Activated CD4-positive, alpha-beta T cell treated with anti-CD3 and anti-CD28 coated beads for 36 hours (primary cell): ENCODE measurements around the gene ANKRD65. TPM values are rescaled to one million over a fixed set of nuclear protein-coding genes. Genes with fewer than 3 reads are reported as not detected.
"Not testable (repeated sequence)": the region's sequence is repeated elsewhere in the genome, so short reads cannot be mapped to it uniquely, and the experiment has no call there.

Source experiments
- ATAC-seq: fragments of 200-7000 bp; cut with Tn5 transposase; one replicate; pipeline ENCODE4 v1.10.0; 2021; ENCODE audit warnings: mild to moderate bottlenecking, moderate library complexity
- CTCF ChIA-PET: fragments of 350-600 bp; sonication (Branson Sonifier 250); formaldehyde crosslinking; loops from one replicate; lab custom pipeline; 2021; ENCODE audit warnings: antibody characterized with exemption; lab: Charles Lee
- POLR2A ChIA-PET: fragments of 350-600 bp; sonication (Branson Sonifier 250); formaldehyde crosslinking; loops from one replicate; lab custom pipeline; 2021; ENCODE audit warnings: antibody characterized with exemption, inconsistent platforms; lab: Charles Lee
- DNase-seq: peaks from one replicate; pipeline ENCODE4 v3.0.0-alpha.2; 2020
- H3K27ac Mint-ChIP-seq: one replicate; pipeline ENCODE4 v1.8.0; 2021; ENCODE audit warnings: mixed read lengths
- H3K27me3 Mint-ChIP-seq: one replicate; pipeline ENCODE4 v1.8.0; 2021; ENCODE audit warnings: mixed read lengths
- H3K36me3 Mint-ChIP-seq: one replicate; pipeline ENCODE4 v1.8.0; 2021; ENCODE audit warnings: low read depth, mixed read lengths
- H3K4me1 Mint-ChIP-seq: one replicate; pipeline ENCODE4 v1.8.0; 2021; ENCODE audit warnings: mixed read lengths
- H3K4me3 Mint-ChIP-seq: one replicate; pipeline ENCODE4 v1.8.0; 2021; ENCODE audit warnings: mild to moderate bottlenecking, moderate library complexity, mixed read lengths
- H3K9me3 Mint-ChIP-seq: one replicate; pipeline ENCODE4 v1.8.0; 2021; ENCODE audit warnings: low read depth, mixed read lengths
- intact Hi-C, 2 experiments: fragments of 100-400 bp; cut with DNase I in 1 of 2; cut with micrococcal nuclease in 1 of 2; formaldehyde crosslinking; loops; one replicate each; pipeline versions ENCODE4 v1.14.2 to v1.15.1; 2022 to 2024; cut with DNase I, micrococcal nuclease
- total RNA-seq, 2 experiments: library from RNA; stranded (reverse); gene quantifications; one replicate each; pipeline ENCODE4 v1.2.3, GENCODE V29; 2021

Gene ANKRD65
- total RNA-seq, result not detected

DNA sequence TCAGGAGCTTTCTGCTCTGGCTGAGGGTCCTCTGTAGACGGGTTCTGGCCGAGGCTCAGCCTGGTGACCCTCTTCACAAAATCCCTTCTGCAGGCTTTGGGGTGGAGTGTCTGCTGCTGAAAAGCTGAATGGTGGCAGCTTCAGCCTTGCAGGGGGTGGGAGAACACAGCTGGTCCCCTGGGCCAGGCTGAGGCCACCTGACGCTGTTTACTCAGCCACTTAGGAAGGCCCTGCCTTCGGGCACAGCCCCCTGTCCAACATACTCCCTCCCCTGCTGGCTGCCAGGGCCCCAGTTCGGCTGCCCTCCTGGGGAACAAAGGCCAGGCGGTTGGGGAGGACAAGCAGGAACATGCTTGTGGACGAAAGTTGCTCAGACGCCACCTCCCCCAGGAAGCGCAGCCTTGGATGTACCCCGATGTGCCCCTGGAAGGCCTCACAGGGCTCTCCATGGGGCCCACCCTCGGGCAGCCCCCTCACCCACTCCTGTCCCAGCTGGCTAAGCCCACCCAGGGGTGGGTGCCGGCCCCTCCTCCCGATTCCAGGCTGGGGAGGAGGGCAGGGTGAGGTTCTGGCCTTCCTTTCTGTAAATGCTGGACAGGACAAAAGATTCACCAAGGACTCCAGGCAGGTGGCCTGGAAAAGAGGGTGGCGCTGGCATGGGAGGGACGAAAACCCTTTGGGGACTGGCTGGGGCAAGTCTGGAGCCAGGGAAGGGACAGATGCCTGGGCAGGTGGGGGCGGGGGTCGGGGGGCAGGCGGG is at the start of gene ANKRD65:
ANKRD65 (minus strand) TSS at position 130 of the 760 bp plus-strand sequence. CDS start 271 bp downstream, outside the sequence.
- Mint-ChIP-seq H3K4me1 (peaks cover 6% of the 10 kb centered on the region), H3K27ac (no peak within 1 kb of the TSS), H3K9me3 (no peaks in the 10 kb centered on the region), H3K27me3 (peaks cover 14% of the 10 kb centered on the region), H3K36me3 (no peaks in the 10 kb centered on the region), H3K4me3 (no peak within 1 kb of the TSS)
- intact Hi-C loops, result no loop called here
- ATAC-seq (no peak), DNase-seq (no peak)
- POLR2A ChIA-PET, result no interaction called here
- CTCF ChIA-PET, result no interaction called here

DNA sequence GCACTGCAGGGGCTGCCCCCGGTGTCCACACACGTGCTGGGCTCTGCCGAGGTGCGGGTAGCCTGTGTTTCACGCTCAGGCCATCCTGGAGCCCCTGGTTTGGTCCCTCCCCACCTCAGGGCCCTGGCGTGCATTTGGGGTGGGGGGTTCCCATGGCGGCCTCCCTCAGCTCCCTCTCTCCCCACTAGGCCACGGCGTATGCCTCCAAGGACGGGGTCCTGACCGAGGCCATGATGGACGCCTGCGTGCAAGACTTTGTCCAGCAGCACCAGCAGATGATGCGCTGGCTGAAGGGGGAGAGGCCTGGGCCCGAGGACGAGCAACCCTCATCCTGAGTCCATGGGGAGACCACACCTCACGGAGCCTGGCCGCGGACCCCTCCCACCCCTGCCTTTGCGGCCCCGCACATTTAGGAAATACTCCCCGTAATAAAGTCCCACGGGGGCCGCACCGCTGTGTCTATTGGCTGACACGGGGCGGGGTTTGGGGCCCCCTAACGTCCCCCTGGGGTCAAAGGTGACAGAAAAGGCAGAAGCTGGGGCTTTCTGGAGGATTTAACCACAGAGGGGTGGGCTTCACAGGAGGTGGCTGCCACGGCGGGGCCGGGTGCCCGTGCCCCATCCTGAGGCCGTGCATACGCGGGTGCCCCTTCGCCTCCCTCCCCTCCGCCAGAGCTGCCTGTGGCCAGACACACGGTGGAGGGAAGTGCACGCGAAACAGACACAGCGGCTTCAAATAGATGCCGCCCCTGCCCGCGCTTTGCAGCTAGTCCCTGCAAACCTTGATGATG is 47.3 kb upstream of the ANKRD65 start:
- intact Hi-C loops, H3K27me3 Mint-ChIP-seq, DNase-seq, H3K27ac Mint-ChIP-seq, H3K4me3 Mint-ChIP-seq, CTCF ChIA-PET, H3K9me3 Mint-ChIP-seq, H3K36me3 Mint-ChIP-seq, ATAC-seq: not testable (repeated sequence)
- POLR2A ChIA-PET, result interaction anchor here (0.6 kb wide), 1 partner anchor 84 kb away, joined by 5 read pairs; no protein-coding TSS in a partner anchor
- H3K4me1 Mint-ChIP-seq, result peaks cover 16% of the 10 kb centered on the region

DNA sequence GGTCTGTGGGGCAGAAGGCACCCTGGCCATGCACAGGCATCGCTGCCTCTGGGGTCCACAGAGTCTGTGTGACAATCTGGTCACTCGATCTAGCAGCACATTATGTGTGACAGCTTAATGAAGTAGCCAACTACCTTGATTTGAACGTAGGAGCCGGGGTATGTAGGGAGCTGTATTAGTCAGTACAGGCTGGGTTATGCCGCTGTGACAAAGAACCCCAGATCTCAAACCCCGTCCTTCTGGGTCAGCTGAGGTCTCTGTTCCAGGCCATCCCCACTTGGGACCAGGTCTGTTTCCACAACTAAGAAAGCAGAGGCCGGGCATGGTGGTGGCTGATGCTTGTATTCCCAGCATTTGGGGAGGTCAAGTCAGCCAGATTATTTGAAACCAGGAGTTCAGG is 42.2 kb upstream of the ANKRD65 start:
- DNase-seq (no peak), ATAC-seq (no peak)
- POLR2A ChIA-PET, result no interaction called here
- intact Hi-C loops, result no loop called here
- H3K4me1 Mint-ChIP-seq, result no peaks in the 10 kb centered on the region
- CTCF ChIA-PET, result interaction anchor here (0.6 kb wide), 1 partner anchor 63 kb away, joined by 3 read pairs; no protein-coding TSS in a partner anchor
- H3K27me3 Mint-ChIP-seq, result peaks cover 5% of the 10 kb centered on the region
- no peak overlapping the region for H3K4me3 Mint-ChIP-seq
- no peaks in the 10 kb centered on the region for H3K36me3 Mint-ChIP-seq
- H3K9me3 Mint-ChIP-seq, result no peaks in the 10 kb centered on the region
- H3K27ac Mint-ChIP-seq, result no peak overlapping the region

DNA sequence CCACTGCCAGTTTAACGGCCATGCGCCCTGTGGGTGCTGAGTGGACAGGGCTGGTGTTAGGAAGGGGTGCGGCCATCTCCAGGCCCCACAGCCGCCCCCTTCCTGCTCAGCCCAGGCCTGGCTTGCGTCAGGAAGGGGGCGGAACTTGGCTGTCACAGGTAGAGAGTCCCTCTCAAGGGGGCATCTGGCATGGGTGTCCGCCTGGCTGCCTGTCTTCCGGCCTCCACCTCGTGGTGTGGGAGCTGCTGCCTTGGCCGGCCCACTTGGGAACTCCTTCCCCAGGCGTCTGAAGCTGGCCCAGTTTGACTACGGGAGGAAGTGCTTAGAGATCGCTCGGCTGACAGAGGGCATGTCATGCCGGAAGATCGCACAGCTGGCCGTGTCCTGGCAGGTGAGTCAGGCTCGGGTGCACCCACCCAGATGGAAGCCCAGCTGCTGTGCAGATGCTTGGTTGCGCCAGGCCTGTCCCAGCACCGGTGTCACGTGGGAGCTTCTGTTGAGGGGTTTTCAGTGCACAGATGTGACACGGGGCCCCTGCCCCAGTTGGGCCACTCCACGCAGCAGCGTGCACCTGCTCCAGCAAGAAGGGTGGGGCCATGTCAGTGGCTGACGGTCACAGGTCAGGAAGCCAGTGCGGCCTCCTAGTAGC is 41.4 kb upstream of the ANKRD65 start:
- intact Hi-C loops, result no loop called here
- Mint-ChIP-seq H3K4me3 (peak overlapping the region; percentile 12), H3K27me3 (peaks cover 5% of the 10 kb centered on the region), H3K4me1 (no peaks in the 10 kb centered on the region), H3K9me3 (no peaks in the 10 kb centered on the region), H3K36me3 (no peaks in the 10 kb centered on the region), H3K27ac (no peak overlapping the region)
- ChIA-PET CTCF (no interaction called here), POLR2A (no interaction called here)
- ATAC-seq (no peak), DNase-seq (no peak)

DNA sequence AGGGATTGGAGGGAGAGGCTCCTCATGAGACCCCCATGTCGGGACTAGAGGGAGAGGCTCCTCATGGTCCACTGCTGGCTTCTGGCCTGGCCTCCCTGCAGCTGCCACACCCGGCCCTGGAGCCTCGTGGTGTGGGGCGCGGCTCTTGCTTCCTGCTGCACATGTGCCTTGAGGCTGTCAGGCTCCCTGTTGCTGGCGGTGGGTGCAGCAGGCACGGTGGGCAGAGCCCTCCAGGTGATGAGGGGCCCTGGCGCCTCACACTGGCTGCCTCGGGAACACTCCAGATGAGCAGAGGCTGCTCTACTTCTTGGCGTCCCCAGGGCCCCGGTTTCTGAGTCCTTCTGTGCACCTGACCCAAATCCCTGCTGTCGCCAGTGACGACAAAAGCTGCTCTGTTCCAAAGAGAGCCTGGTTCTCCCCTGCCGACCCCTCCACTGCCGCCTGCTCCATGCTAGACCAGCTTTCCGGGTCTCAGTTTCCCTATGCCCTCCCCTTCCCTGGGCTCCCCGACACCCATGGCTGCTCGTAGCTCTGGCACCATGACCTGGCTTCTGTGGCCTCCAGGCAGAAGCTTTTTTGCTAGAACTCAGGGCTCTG is 40.7 kb upstream of the ANKRD65 start:
- no peaks in the 10 kb centered on the region for H3K9me3 Mint-ChIP-seq

DNA sequence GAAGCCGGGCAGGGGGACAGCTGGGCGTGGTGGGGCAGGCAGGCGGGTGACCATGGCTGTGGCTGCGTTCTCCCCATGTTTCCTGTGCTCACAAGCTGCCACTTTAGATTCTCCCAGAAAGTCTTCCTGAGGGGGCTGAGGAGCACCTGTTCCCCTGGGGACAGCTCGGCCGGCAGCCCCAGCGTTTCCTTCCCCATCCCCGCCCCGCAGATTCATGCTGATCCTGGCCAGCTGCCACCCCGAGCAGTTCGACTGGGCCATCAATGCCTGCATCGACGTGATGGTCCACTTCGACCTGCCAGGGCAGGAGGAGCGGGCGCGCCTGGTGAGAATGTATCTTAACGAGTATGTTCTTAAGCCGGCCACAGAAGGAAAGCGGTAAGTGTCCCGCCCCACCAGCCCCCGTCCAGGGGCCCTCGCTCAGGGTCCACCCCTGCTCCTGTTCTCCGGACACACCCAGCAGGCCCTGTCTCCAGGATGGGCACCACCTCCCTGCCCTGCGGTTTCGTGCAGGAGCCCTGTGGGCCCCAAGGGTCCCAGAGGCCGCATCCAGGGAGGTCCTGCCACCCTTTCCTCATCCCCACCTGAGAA is 39.6 kb upstream of the ANKRD65 start:
- CTCF ChIA-PET, result no interaction called here
- Mint-ChIP-seq H3K4me1 (no peaks in the 10 kb centered on the region), H3K4me3 (no peak overlapping the region), H3K36me3 (no peaks in the 10 kb centered on the region), H3K9me3 (no peaks in the 10 kb centered on the region), H3K27ac (no peak overlapping the region), H3K27me3 (peaks cover 2% of the 10 kb centered on the region)
- no peak for ATAC-seq
- intact Hi-C loops, result no loop called here
- no peak for DNase-seq
- POLR2A ChIA-PET, result no interaction called here

More for the DNA sequence above, 40.7 kb upstream of the ANKRD65 start:
- DNase-seq (no peak), ATAC-seq (no peak)
- Mint-ChIP-seq H3K36me3 (no peaks in the 10 kb centered on the region), H3K4me1 (no peaks in the 10 kb centered on the region), H3K27ac (no peak overlapping the region), H3K4me3 (no peak overlapping the region), H3K27me3 (peaks cover 5% of the 10 kb centered on the region)
- ChIA-PET POLR2A (no interaction called here), CTCF (no interaction called here)
- intact Hi-C loops, result no loop called here

DNA sequence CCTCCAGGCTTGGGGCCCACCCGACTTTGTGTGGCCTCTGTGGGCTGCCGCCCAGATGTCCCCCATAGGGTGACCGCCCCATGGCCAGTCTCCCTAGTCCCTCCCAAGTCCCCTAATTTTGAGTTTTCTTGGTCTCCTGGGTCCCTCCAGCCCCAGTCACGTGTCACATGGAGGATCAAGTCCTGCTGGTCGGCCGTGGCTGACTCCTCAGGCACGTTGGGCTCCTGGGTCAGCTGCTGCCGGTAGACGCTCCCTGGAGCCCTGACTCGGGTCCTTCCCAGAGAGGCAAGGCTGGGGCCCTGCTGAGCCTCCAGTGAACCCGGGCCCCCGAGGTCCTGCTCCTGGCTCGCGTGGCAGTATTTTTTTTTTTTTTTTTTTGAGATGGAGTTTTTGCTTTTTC is 38.6 kb upstream of the ANKRD65 start:
- DNase-seq, ATAC-seq, H3K9me3 Mint-ChIP-seq, POLR2A ChIA-PET, CTCF ChIA-PET, H3K36me3 Mint-ChIP-seq, H3K27ac Mint-ChIP-seq, H3K27me3 Mint-ChIP-seq, intact Hi-C loops, H3K4me3 Mint-ChIP-seq, H3K4me1 Mint-ChIP-seq: not testable (repeated sequence)

DNA sequence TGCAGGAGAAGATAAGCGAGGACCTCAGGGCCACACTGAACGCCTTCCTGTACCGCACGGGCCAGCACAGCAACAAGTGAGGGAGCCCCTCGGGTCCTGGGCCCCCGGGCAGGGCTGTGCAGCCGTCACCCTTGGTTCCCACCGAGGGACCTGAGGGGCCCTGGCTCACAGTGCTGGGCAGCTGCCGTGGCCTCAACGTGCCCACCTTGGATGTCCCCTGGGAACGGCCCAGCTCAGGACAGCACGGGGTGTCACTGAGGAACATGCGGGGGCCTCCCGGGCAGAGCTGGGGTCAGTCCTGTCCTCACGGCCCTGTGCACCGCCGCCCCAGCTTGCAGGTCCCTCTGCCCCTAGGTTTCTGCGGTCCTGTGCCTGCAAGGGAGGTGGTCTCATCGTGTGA is 38.1 kb upstream of the ANKRD65 start:
- H3K4me3 Mint-ChIP-seq, CTCF ChIA-PET, H3K4me1 Mint-ChIP-seq, H3K36me3 Mint-ChIP-seq, H3K9me3 Mint-ChIP-seq, intact Hi-C loops, H3K27me3 Mint-ChIP-seq, H3K27ac Mint-ChIP-seq, POLR2A ChIA-PET, ATAC-seq, DNase-seq: not testable (repeated sequence)

DNA sequence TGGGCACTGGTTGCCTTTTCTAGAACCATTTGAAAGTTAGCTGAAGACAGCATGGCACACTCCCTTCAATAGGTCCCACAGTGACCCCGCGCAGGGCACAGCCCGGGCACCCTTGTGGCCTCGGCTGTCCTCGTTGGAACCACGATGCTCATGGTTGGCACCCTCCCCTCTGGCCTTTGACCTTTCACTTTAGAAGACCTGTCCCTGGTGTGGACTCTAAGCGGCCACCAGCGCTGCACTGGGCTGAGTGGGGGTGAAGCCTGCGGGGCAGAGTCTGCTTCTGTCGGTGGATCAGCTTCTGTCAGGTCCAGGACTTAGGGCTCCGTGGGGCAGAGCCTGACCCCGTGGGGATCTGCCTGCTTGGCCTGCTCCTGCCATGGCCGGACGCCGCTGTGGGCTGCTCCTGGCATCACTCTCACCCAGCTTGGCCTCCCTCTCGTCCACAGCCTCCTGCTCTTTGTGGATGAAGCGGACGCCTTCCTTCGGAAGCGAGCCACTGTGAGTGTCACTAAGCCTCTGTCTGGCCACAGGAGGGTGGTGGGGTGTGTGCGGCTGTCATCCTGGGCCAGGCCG is 35.7 kb upstream of the ANKRD65 start:
- intact Hi-C loops, H3K27ac Mint-ChIP-seq, H3K4me3 Mint-ChIP-seq, H3K9me3 Mint-ChIP-seq, H3K27me3 Mint-ChIP-seq, POLR2A ChIA-PET, H3K4me1 Mint-ChIP-seq, ATAC-seq, CTCF ChIA-PET, H3K36me3 Mint-ChIP-seq, DNase-seq: not testable (repeated sequence)

DNA sequence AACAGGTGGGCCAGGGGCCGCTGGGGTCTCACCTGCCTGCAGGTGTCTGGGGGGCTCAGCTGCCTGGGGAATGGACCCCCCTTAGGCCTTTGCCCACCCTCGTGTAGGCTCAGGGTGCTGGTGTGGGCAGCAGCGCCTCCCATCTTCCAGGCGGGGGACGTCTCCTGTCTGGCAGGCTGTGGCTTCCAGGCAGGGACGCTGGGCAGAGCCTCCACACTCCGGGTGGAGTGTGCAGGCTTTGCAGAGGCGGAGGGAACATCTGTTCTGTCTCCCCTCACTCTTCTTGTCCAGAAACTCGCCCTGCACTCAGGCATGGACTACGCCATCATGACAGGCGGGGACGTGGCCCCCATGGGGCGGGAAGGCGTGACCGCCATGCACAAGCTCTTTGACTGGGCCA is 34.9 kb upstream of the ANKRD65 start:
- ATAC-seq, H3K4me3 Mint-ChIP-seq, intact Hi-C loops, H3K4me1 Mint-ChIP-seq, H3K27me3 Mint-ChIP-seq, H3K27ac Mint-ChIP-seq, H3K9me3 Mint-ChIP-seq, POLR2A ChIA-PET, H3K36me3 Mint-ChIP-seq, CTCF ChIA-PET, DNase-seq: not testable (repeated sequence)
